ENCODE results near the gene KIF26A.

GRCh38 chr14:104192146-104192882, 53.9 kb downstream of the KIF26A start:
- TF ChIP-seq CTCF (tag by site-specific recombination; IDR thresholded peaks at IDR 0.05) (no peak), ZNF600 (tag by site-specific recombination; IDR thresholded peaks at IDR 0.05) (no peak), ZNF391 (tag by site-specific recombination; IDR thresholded peaks at IDR 0.05; ENCODE audit: borderline replicate concordance, low read depth) (no peak), ZBTB44 (tag by site-specific recombination; IDR thresholded peaks at IDR 0.05) (no peak), REST (tag by site-specific recombination; IDR thresholded peaks at IDR 0.05) (no peak), KLF1 (tag by site-specific recombination; IDR thresholded peaks at IDR 0.05) (no peak), PBX3 (CRISPR knock-in tag; IDR thresholded peaks at IDR 0.05) (no peak)

All from HEK293 (cell line).